DND-41 (cell line): ENCODE results near the gene LAMB3.

Source experiments
- ATAC-seq: fragments of 200-7000 bp; cut with Tn5 transposase; 3 replicates; pipeline ENCODE4 v1.9.1; 2021; ENCODE audit warnings: low read depth; ENCODE audit not compliant: insufficient read depth
- DNase-seq: peaks from one replicate; pipeline ENCODE4 v3.0.0-alpha.2; 2020
- H2AFZ ChIP-seq: 2 replicates; pipeline ENCODE4 v1.6.0; 2012; ENCODE audit warnings: low read depth, low read length
- H3K27ac ChIP-seq: 2 replicates; pipeline ENCODE4 v1.5.1; 2012; ENCODE audit warnings: low read length, inconsistent platforms
- H3K27me3 ChIP-seq: fragments of 200-600 bp; sonication (generic); 2 replicates; pipeline ENCODE4 v1.6.0; 2012; ENCODE audit warnings: low read length, mild to moderate bottlenecking, inconsistent platforms; ENCODE audit not compliant: insufficient read depth, poor library complexity
- H3K36me3 ChIP-seq: 2 replicates; pipeline ENCODE4 v1.5.1; 2012; ENCODE audit warnings: low read length, inconsistent platforms; ENCODE audit not compliant: insufficient read depth
- H3K4me1 ChIP-seq: 2 replicates; pipeline ENCODE4 v1.5.1; 2012; ENCODE audit warnings: mild to moderate bottlenecking, low read length; ENCODE audit not compliant: insufficient read depth
- H3K4me2 ChIP-seq: 2 replicates; pipeline ENCODE4 v1.6.0; 2012; ENCODE audit warnings: mild to moderate bottlenecking, moderate library complexity, low read length, inconsistent platforms; ENCODE audit not compliant: insufficient read depth
- H3K4me3 ChIP-seq, 2 experiments: fragments of 200-600 bp in 1 of 2; shearing (Covaris generic) in 1 of 2; 2 replicates each; pipeline ENCODE4 v1.5.1; 2012 to 2016; ENCODE audit warnings: inconsistent platforms in 2 of 2, low read length in 2 of 2, mild to moderate bottlenecking in 2 of 2, low read depth in 1 of 2, moderate library complexity in 1 of 2
- H3K79me2 ChIP-seq: 2 replicates; pipeline ENCODE4 v1.6.0; 2012; ENCODE audit warnings: low read length, inconsistent platforms; ENCODE audit not compliant: insufficient read depth
- H3K9ac ChIP-seq: 2 replicates; pipeline ENCODE4 v1.6.0; 2012; ENCODE audit warnings: low read depth, mild to moderate bottlenecking, inconsistent platforms, low read length, moderate library complexity
- H3K9me3 ChIP-seq: 2 replicates; pipeline ENCODE4 v1.5.1; 2012; ENCODE audit warnings: low read length, moderate library complexity, mild to moderate bottlenecking, inconsistent platforms; ENCODE audit not compliant: insufficient read depth, severe bottlenecking
- H4K20me1 ChIP-seq: 2 replicates; pipeline ENCODE4 v1.6.0; 2012; ENCODE audit warnings: low read length; ENCODE audit not compliant: insufficient read depth
- CTCF ChIP-seq: IDR thresholded peaks from 2 replicates; pipeline ENCODE4 v1.5.1; 2012; ENCODE audit warnings: borderline replicate concordance, low read length, moderate library complexity, mild to moderate bottlenecking; ENCODE audit not compliant: poor library complexity, severe bottlenecking; ENCODE audit errors: extremely low read depth
- EZH2 ChIP-seq: IDR thresholded peaks from 3 replicates; pipeline ENCODE4 v1.6.1; 2012; ENCODE audit warnings: borderline replicate concordance, low read depth, mild to moderate bottlenecking, moderate library complexity, low read length, inconsistent platforms; ENCODE audit not compliant: severe bottlenecking

The LAMB3 gene

GRCh38 chr1:209598227-209598626 lies 54.0 kb downstream of the LAMB3 start:
- no peak overlapping the region for H3K4me3 ChIP-seq
- H2AFZ ChIP-seq: no peak overlapping the region
- H3K4me1 ChIP-seq: no peaks in the 10 kb centered on the region
- H3K9ac ChIP-seq: no peak overlapping the region
- H3K27ac ChIP-seq: no peak overlapping the region
- H3K79me2 ChIP-seq: no peaks in the 10 kb centered on the region
- DNase-seq: no peak
- H3K4me2 ChIP-seq: no peak overlapping the region
- H3K9me3 ChIP-seq: no peaks in the 10 kb centered on the region
- no peak for ATAC-seq
- H3K27me3 ChIP-seq: peaks cover 19% of the 10 kb centered on the region
- H4K20me1 ChIP-seq: no peaks in the 10 kb centered on the region
- TF ChIP-seq CTCF: no peak
- no peak for TF ChIP-seq EZH2
- no peaks in the 10 kb centered on the region for H3K36me3 ChIP-seq

- H3K4me3 ChIP-seq: no peak overlapping the region
- ATAC-seq: no peak
Observed at GRCh38 chr1:209597499-209597898, 54.7 kb downstream of the LAMB3 start.

DNA sequence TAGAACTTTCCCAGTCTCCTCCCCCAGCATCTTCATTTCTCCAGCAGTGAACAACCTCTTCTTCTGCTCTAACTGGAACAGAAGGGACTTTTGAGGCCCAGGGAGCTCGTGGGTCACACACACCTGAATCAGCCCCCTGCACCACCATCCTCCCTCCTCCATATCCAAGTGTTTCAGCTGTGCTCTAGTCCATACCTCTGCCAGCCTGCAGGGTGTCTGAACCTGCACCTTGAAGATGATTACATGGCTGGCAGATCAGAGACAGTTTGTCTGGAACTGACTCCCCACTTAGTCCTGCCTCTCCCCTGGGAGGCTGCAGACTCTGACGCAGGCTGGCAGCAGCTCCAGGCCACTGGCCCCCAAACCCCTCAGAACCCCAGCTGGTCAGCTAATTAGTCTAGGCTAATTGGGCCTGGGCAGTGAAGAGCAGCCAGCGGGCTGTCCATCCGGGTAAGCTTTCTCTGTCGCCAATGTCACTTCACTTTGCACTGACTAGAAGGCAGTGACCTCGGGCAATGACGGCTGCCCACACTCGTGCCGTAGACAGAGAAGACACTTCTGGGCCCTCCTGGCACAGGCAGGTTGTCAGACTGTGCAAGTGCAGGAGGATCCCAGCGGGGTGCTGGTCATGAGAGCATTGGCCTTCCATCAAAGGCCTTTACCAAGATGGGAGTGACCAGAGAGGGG lies 56.5 kb downstream of the LAMB3 start:
- TF ChIP-seq EZH2 (no peak), CTCF (no peak)
- Histone ChIP-seq H3K4me2 (no peak overlapping the region), H4K20me1 (no peaks in the 10 kb centered on the region), H3K27ac (no peak overlapping the region), H2AFZ (no peak overlapping the region), H3K36me3 (no peaks in the 10 kb centered on the region), H3K9ac (no peak overlapping the region), H3K4me1 (no peaks in the 10 kb centered on the region), H3K27me3 (peaks cover 25% of the 10 kb centered on the region), H3K9me3 (no peaks in the 10 kb centered on the region), H3K4me3 (no peak overlapping the region), H3K79me2 (no peaks in the 10 kb centered on the region)
- no peak for ATAC-seq
- DNase-seq: no peak

More at GRCh38 chr1:209597499-209597898, 54.7 kb downstream of the LAMB3 start:
- H3K9ac ChIP-seq: no peak overlapping the region
- no peaks in the 10 kb centered on the region for H3K4me1 ChIP-seq
- no peak for DNase-seq
- H3K27me3 ChIP-seq: peaks cover 22% of the 10 kb centered on the region
- H3K27ac ChIP-seq: no peak overlapping the region
- H3K9me3 ChIP-seq: no peaks in the 10 kb centered on the region
- H3K4me2 ChIP-seq: no peak overlapping the region
- no peak for TF ChIP-seq EZH2
- no peak for TF ChIP-seq CTCF
- no peaks in the 10 kb centered on the region for H4K20me1 ChIP-seq
- H2AFZ ChIP-seq: no peak overlapping the region
- H3K36me3 ChIP-seq: no peaks in the 10 kb centered on the region
- no peaks in the 10 kb centered on the region for H3K79me2 ChIP-seq
